ENCODE results near the gene UIMC1.
"Not testable (repeated sequence)": the region's sequence is repeated elsewhere in the genome, so short reads cannot be mapped to it uniquely, and the experiment has no call there.

Gene UIMC1

GRCh38 chr5:176878463-176878862 is 128.1 kb downstream of the UIMC1 start:
- peaks cover 50% of the 10 kb centered on the region for H3K27me3 ChIP-seq (ENCODE audit: low read depth)
- no peaks in the 10 kb centered on the region for H3K9me3 ChIP-seq
- no peaks in the 10 kb centered on the region for H3K36me3 ChIP-seq (replicated peaks)
- no peak overlapping the region for H3K4me3 ChIP-seq
- H3K4me1 ChIP-seq = no peaks in the 10 kb centered on the region
- in situ Hi-C loops (cut with MboI; ENCODE audit: low sequenced_read_pairs) = no loop called here
- no peak for DNase-seq (ENCODE audit: low spot score in 2 of 2)

- H3K4me3 ChIP-seq = no peak overlapping the region
- peaks cover 50% of the 10 kb centered on the region for H3K27me3 ChIP-seq (ENCODE audit: low read depth)
- no peaks in the 10 kb centered on the region for H3K36me3 ChIP-seq (replicated peaks)
- H3K4me1 ChIP-seq = no peaks in the 10 kb centered on the region
- DNase-seq (ENCODE audit: low spot score in 2 of 2) = no peak
- H3K9me3 ChIP-seq = no peaks in the 10 kb centered on the region
- in situ Hi-C loops (cut with MboI; ENCODE audit: low sequenced_read_pairs) = no loop called here
Observed at GRCh38 chr5:176877793-176878331, 128.7 kb downstream of the UIMC1 start.

GRCh38 chr5:176876506-176877431 is 129.8 kb downstream of the UIMC1 start:
- H3K4me3 ChIP-seq = no peak overlapping the region
- H3K9me3 ChIP-seq = no peaks in the 10 kb centered on the region
- H3K27me3 ChIP-seq (ENCODE audit: low read depth) = peaks cover 50% of the 10 kb centered on the region
- H3K36me3 ChIP-seq (replicated peaks) = no peaks in the 10 kb centered on the region
- H3K4me1 ChIP-seq = no peaks in the 10 kb centered on the region
- DNase-seq (ENCODE audit: low spot score in 2 of 2) = no peak
- in situ Hi-C loops (cut with MboI; ENCODE audit: low sequenced_read_pairs) = no loop called here

GRCh38 chr5:176875783-176876505 is 130.6 kb downstream of the UIMC1 start:
- Histone ChIP-seq H3K4me1 (no peaks in the 10 kb centered on the region), H3K36me3 (replicated peaks) (no peaks in the 10 kb centered on the region), H3K4me3 (no peak overlapping the region), H3K27me3 (ENCODE audit: low read depth) (peaks cover 50% of the 10 kb centered on the region), H3K9me3 (no peaks in the 10 kb centered on the region)
- in situ Hi-C loops (cut with MboI; ENCODE audit: low sequenced_read_pairs) = no loop called here
- DNase-seq (ENCODE audit: low spot score in 2 of 2) = no peak

- Histone ChIP-seq H3K9me3 (no peaks in the 10 kb centered on the region), H3K27me3 (ENCODE audit: low read depth) (peaks cover 50% of the 10 kb centered on the region), H3K4me3 (no peak overlapping the region), H3K36me3 (replicated peaks) (no peaks in the 10 kb centered on the region), H3K4me1 (no peaks in the 10 kb centered on the region)
- in situ Hi-C loops (cut with MboI; ENCODE audit: low sequenced_read_pairs) = no loop called here
- DNase-seq (ENCODE audit: low spot score in 2 of 2) = no peak
Observed at GRCh38 chr5:176875014-176875550, 131.5 kb downstream of the UIMC1 start.

GRCh38 chr5:176874198-176874780 is 132.3 kb downstream of the UIMC1 start:
- in situ Hi-C loops (cut with MboI; ENCODE audit: low sequenced_read_pairs) = no loop called here
- H3K9me3 ChIP-seq = no peaks in the 10 kb centered on the region
- no peak for DNase-seq (ENCODE audit: low spot score in 2 of 2)
- peaks cover 50% of the 10 kb centered on the region for H3K27me3 ChIP-seq (ENCODE audit: low read depth)
- no peaks in the 10 kb centered on the region for H3K36me3 ChIP-seq (replicated peaks)
- H3K4me1 ChIP-seq = no peaks in the 10 kb centered on the region
- H3K4me3 ChIP-seq = no peak overlapping the region

- Histone ChIP-seq H3K4me3 (no peak overlapping the region), H3K36me3 (replicated peaks) (no peaks in the 10 kb centered on the region), H3K27me3 (ENCODE audit: low read depth) (peaks cover 46% of the 10 kb centered on the region), H3K4me1 (no peaks in the 10 kb centered on the region), H3K9me3 (no peaks in the 10 kb centered on the region)
- DNase-seq (ENCODE audit: low spot score in 2 of 2) = no peak
- in situ Hi-C loops (cut with MboI; ENCODE audit: low sequenced_read_pairs) = no loop called here
Observed at GRCh38 chr5:176873541-176874172, 132.9 kb downstream of the UIMC1 start.

GRCh38 chr5:176873011-176873410 is 133.6 kb downstream of the UIMC1 start:
- in situ Hi-C loops (cut with MboI; ENCODE audit: low sequenced_read_pairs); H3K36me3 ChIP-seq (replicated peaks); H3K9me3 ChIP-seq; H3K4me3 ChIP-seq; H3K4me1 ChIP-seq; DNase-seq (ENCODE audit: low spot score in 2 of 2): not testable (repeated sequence)
- H3K27me3 ChIP-seq (ENCODE audit: low read depth) = peaks cover 43% of the 10 kb centered on the region

- H3K27me3 ChIP-seq (ENCODE audit: low read depth) = peaks cover 41% of the 10 kb centered on the region
- H3K4me1 ChIP-seq; in situ Hi-C loops (cut with MboI; ENCODE audit: low sequenced_read_pairs); H3K36me3 ChIP-seq (replicated peaks); H3K9me3 ChIP-seq; H3K4me3 ChIP-seq; DNase-seq (ENCODE audit: low spot score in 2 of 2): not testable (repeated sequence)
Observed at GRCh38 chr5:176872586-176872985, 134.0 kb downstream of the UIMC1 start.

GRCh38 chr5:176870644-176871043 is 135.9 kb downstream of the UIMC1 start:
- H3K36me3 ChIP-seq (replicated peaks); H3K4me1 ChIP-seq; H3K9me3 ChIP-seq; DNase-seq (ENCODE audit: low spot score in 2 of 2); H3K4me3 ChIP-seq; in situ Hi-C loops (cut with MboI; ENCODE audit: low sequenced_read_pairs): not testable (repeated sequence)
- peaks cover 39% of the 10 kb centered on the region for H3K27me3 ChIP-seq (ENCODE audit: low read depth)

- DNase-seq (ENCODE audit: low spot score in 2 of 2) = peak; percentile 36 to 79
- H3K27me3 ChIP-seq (ENCODE audit: low read depth) = peaks cover 36% of the 10 kb centered on the region
- in situ Hi-C loops (cut with MboI; ENCODE audit: low sequenced_read_pairs) = no loop called here
- no peaks in the 10 kb centered on the region for H3K4me1 ChIP-seq
- no peaks in the 10 kb centered on the region for H3K9me3 ChIP-seq
- H3K36me3 ChIP-seq (replicated peaks) = no peaks in the 10 kb centered on the region
- H3K4me3 ChIP-seq = no peak overlapping the region
Observed at GRCh38 chr5:176870110-176870591, 136.4 kb downstream of the UIMC1 start.

GRCh38 chr5:176869501-176870109 is 137.0 kb downstream of the UIMC1 start:
- no peaks in the 10 kb centered on the region for H3K4me1 ChIP-seq
- H3K36me3 ChIP-seq (replicated peaks) = no peaks in the 10 kb centered on the region
- no peak for DNase-seq (ENCODE audit: low spot score in 2 of 2)
- H3K9me3 ChIP-seq = no peaks in the 10 kb centered on the region
- in situ Hi-C loops (cut with MboI; ENCODE audit: low sequenced_read_pairs) = no loop called here
- H3K27me3 ChIP-seq (ENCODE audit: low read depth) = peaks cover 33% of the 10 kb centered on the region
- H3K4me3 ChIP-seq = no peak overlapping the region

- no peak overlapping the region for H3K4me3 ChIP-seq
- peaks cover 32% of the 10 kb centered on the region for H3K27me3 ChIP-seq (ENCODE audit: low read depth)
- no peak for DNase-seq (ENCODE audit: low spot score in 2 of 2)
- H3K9me3 ChIP-seq = no peaks in the 10 kb centered on the region
- H3K36me3 ChIP-seq (replicated peaks) = no peaks in the 10 kb centered on the region
- in situ Hi-C loops (cut with MboI; ENCODE audit: low sequenced_read_pairs) = no loop called here
- H3K4me1 ChIP-seq = no peaks in the 10 kb centered on the region
Observed at GRCh38 chr5:176868731-176869130, 137.8 kb downstream of the UIMC1 start.
